ENCODE results near the gene MUC6.

MUC6 gene

GRCh38 chr11:1034001-1034400 is 2.5 kb downstream of the MUC6 start:
- no peak for DNase-seq

- no peak for DNase-seq
These were observed 3.3 kb downstream of the MUC6 start for GRCh38 chr11:1033016-1033798.

GRCh38 chr11:1032310-1032891 is 4.1 kb downstream of the MUC6 start:
- no peak for DNase-seq

- DNase-seq = no peak
These were observed 5.2 kb downstream of the MUC6 start for GRCh38 chr11:1031121-1031899.

- no peak for DNase-seq
These were observed 6.0 kb downstream of the MUC6 start for GRCh38 chr11:1030556-1030955.

- no peak for DNase-seq
These were observed 6.4 kb downstream of the MUC6 start for GRCh38 chr11:1030086-1030485.

GRCh38 chr11:1029654-1030053 is 6.9 kb downstream of the MUC6 start:
- no peak for DNase-seq

GRCh38 chr11:1029051-1029450 is 7.5 kb downstream of the MUC6 start:
- no peak for DNase-seq

- no peak for DNase-seq
These were observed 7.9 kb downstream of the MUC6 start for GRCh38 chr11:1028616-1029015.

GRCh38 chr11:1028291-1028540 is 8.3 kb downstream of the MUC6 start:
- DNase-seq = no peak

GRCh38 chr11:1027483-1028290 is 8.8 kb downstream of the MUC6 start:
- no peak for DNase-seq

GRCh38 chr11:1026641-1027482 is 9.7 kb downstream of the MUC6 start:
- DNase-seq = no peak

- DNase-seq = no peak
These were observed 10.4 kb downstream of the MUC6 start for GRCh38 chr11:1026163-1026450.

GRCh38 chr11:1025410-1026162 is 10.9 kb downstream of the MUC6 start:
- no peak for DNase-seq

GRCh38 chr11:1024597-1025409 is 11.7 kb downstream of the MUC6 start:
- no peak for DNase-seq

GRCh38 chr11:1023811-1024596 is 12.5 kb downstream of the MUC6 start:
- no peak for DNase-seq

GRCh38 chr11:1022908-1023810 is 13.4 kb downstream of the MUC6 start:
- no peak for DNase-seq

GRCh38 chr11:1022411-1022810 is 14.1 kb downstream of the MUC6 start:
- DNase-seq = no peak

All from NCI-H2171 (cell line).